Fibroblast of skin of scalp (primary cell): ENCODE data around the gene FMNL2.

ENCODE experiments used
- DNase-seq: peaks from one replicate; pipeline ENCODE4 v3.0.0-alpha.2; 2013

The FMNL2 gene

DNA sequence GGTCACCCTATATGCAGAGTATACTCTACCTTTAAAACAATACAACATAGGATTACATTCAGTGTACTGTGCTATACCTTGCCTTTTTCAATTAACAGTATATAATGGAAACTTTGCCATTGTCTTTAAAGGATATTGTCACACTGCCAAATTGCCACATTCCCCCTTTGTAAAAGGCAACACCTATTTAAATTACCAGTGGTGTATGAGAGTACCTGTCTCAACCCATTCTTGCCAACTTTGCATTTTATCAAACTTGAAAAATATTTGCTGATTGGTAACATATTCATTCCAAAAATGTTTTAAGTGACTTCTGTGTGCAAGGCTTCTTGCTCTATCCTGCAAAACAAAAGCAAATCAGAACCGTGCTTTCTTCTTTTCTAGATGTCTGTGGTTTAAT lies 92.9 kb downstream of the FMNL2 start:
- no peak for DNase-seq

DNA sequence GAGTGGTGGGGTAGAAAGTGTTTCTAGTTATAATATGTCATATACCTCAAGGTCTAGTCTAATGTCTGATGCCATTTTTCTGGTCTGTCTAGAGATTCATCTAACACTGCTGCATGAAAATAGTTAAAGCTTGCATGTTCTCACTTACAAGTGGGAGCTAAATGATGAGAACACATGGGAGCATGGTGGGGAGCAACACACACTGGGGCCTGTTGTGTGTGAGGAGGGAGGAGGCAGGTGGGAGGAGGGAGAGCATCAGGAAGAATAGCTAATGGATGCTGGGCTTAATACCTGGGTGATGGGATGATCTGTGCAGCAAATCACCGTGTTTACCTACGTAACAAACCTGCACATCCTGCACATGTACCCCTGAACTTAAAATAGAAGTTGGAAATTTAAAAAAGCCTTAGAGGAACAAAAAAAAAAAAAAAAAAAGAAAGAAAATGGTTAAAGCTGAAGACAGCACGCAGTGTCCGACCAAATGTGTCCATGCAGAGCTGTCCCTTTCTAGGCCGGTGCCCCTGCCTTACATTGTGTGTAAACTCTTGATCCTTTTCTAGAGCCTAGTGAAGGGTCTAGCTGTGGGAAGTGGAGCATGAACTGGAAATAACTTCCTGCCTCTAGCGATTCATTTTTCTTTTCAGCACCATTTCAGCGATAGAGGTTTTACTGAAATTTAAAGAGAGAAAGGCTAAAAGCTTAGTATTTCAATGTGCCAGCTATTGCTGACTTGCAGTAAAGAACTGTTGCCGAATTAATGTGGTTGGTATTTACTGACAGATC lies 94.0 kb downstream of the FMNL2 start:
- DNase-seq, result no peak

DNA sequence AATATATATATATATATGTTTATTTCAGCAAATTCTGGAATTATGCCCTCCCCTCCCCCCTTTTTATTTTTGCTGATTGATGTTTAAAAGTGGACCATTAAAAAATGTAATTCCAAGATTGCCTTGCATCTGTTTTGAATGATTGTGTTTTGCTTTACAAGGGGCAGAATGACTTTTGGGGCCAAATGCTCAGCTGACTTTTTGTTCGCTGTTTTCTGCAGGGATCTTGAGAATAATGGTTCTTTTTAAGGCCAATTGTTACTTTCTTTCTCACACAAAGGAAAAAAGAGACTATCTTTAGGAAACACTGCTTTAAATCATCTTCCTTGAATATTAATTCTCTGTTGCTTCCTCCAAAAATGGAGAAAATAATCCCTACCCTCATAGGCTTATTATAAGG lies 95.9 kb downstream of the FMNL2 start:
- no peak for DNase-seq

DNA sequence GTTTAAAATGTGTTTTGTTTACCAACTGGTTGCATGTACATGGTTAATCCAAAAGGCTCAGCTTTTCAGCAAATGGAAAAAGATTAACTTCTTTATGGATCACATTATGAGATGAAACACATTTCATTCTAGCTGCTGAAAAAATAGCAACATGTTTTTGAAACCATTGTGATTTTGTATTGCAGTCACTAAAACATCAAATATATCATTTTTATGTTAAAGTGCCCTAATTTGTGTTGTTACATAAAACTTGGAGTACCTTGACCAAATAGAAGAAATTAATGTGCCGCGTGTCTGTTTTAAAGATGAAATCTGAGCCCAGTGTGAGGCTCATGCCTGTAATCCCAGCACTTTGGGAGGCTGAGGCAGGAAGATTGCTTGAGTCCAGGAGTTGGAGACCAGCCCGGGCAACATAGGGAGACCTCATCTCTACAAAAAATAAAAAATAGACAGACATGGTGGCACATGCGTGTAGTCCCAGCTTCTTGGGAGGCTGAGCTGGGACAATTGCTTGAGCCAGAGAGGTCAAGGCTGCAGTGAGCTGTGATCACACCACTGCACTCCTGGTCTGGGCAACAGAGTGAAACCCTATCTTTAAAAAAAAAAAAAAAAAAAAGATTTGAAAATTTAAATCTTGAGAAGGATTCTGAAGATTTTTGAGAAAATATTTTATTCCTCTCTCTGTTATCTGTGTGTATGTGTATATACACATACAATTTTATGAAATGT lies 96.6 kb downstream of the FMNL2 start:
- no peak for DNase-seq

DNA sequence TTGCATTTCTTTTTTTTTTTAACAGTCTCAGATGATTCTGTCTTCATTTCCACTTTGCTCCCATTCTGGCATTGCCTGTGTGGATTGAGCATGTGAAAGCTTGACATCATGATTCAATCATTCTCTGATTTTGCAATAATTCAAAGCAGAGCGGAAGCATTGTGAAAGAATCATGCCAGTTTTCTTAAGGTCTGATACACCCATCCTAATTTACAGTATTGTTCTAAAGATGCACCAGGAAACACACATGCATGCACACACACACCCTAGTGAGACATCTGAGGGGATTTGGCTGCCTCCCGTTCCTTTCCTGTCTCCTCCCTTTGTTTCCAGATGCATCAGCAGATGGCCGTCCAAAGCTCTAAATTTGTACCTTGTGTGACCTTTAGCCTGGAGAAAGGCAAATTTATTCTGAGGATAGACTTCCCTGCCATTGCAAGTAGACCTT lies 97.3 kb downstream of the FMNL2 start:
- peak; percentile 72 for DNase-seq

DNA sequence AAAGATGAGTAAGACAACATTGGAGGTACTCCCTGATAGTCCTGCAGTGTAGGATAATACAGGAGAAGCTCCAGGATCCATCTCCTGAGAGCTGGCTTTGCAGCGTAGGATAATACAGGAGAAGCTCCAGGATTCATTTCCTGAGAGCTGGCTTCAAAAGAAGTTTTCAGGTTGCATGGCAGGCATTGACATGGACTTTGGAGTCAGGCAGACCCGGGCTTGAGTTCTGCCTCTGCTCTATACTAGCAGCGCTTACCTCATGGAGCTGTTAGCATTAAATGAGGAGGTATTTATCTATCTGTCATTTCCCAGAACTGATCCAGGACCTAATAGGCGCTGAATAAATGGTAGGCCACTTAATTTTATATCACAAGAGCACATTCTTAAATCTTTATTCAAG lies 97.8 kb downstream of the FMNL2 start:
- no peak for DNase-seq

DNA sequence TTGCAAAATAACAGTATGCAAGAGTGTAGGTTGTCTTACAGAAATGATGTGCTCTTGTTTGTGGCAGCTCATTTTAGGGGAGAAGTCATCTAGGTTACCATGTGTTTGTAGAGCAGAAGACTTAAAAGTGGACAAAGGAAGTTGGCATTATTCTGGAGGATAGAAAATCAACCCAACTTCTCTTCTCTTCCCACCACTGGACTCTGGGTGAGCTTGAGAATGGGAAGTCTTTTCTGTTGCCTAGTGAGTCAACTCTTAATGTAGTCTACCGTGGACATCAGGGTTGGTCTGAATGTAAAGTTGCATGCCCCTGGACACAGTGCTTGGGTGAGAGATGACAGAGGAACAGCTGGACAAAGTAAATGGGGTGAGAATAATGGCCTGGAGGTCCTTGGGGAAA lies 98.3 kb downstream of the FMNL2 start:
- no peak for DNase-seq

DNA sequence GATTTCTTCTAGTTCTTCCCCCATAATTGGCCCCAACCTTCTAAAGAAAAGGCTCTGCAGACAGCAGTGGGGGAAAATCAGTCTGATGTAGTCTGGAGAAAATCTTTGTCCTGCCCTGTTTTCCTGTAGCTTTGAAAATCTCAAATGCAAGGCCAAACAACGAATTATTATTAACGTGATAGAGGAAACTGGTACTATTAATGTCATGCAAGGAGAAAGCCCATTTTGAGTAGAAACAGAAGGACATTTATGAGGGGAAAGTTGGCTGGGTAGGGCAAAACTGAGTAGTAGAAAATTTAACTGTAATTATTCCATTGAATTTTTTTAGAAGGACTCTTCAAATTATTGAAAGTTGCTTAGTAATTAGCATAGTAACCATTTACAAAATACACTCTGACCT lies 98.8 kb downstream of the FMNL2 start:
- no peak for DNase-seq

DNA sequence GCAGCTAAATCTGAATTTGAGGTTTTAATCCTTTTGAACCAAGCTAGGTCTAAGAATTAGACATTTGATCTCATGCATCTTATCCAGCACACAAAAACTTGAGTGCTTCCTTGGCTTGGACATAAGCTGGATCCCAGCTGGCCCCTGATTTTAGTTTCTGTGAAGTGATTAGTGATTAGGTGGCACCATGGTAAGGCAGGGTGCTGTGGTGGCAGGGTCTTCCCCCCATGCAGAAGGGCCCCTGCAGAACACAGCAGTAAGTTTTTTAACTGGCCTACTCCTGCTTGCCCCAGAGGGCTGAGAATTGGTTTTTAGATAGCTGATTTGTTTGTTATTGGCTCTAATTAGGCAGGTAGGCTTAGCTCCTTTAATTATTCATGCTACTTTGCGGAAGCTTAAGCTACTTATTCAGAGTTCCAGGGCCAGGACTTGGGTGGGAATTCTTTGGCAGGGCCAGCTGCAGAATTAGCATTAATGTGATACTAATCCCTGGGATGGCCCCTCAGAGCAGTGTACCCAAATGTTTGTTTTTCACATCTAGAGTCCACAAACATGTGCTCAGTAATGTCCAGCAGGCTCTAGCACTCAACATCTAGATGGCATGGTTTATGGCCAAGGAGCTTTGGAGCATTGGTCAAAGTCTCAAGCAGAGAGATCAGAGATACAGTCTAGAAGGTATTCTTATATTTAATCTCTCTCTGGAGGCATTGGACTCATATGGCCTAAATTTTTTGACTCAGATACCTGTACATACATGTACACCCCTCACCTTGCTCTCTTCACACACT lies 99.6 kb downstream of the FMNL2 start:
- DNase-seq, result no peak

DNA sequence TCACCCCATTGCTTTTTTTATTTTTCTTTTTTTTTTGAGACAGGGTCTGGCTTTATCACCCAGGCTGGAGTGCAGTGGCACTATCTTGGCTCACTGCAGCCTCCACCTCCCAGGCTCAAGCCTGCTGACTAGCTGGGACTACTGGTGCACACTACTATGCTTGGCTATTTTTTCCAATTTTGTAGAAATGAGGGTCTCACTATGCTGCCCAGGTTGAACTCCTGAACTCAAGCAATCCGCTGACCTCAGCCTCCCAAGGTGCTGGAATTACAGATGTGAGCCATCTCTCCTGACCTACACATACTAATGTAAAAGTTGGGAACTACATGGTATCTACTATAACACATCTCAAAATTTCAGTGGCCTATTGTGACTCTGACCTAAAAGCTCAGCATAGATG lies 101.2 kb downstream of the FMNL2 start:
- no peak for DNase-seq

DNA sequence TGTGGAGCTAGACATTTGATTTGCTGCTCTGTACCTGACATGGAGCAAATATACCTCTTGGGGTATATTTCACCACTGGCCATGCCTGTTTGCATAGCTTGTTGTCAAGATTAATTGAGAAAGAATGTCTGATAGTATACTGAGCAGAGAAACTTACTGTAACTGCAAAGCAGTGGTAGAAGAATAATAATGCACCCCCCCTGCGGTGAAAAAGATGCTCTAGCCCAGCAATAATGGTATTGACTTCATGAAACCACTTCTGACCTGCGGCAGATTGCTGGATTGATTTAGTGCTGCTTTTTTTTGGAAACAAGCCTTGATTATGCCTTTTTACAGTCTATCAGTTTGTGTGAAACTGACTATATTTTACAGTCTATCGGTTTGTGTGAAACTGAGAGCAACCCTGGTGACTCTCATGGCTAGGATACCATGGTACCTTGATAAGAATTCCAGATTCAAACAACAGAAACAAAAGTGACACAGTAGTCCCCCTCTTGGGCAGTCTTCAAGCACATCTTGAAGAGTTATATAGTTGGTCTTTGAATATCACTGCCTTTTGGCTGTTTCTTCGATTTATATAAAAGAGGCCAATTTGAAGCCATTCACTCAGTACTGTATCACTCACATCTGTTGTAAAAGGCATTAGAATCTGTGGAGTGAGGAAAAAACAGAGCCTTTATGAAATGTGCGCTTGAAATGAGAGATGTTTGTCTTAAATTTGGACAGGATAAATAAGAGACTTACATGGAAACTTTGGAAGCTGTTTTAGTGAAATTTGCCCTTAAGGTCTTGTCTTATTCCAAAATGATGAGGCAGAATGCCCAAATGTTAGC lies 102.5 kb downstream of the FMNL2 start:
- no peak for DNase-seq

DNA sequence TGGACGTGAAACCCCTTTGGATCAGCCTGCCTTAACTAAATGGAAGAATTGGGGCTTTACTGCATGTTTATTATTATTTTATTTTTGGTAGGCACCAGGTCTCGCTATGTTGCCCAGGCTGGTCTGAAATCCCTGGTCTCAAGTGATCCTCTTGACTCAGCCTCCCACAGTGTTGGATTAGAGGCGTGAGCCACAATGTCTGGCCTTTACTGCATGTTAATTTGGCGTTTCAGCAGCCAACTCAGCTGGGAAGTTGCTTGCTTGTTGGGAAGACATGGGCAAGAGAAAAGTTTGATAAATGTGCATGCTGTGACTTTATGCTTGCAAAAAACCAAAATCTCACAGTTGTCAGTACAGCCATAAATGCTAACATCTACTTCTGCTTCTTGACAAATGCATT lies 105.1 kb downstream of the FMNL2 start:
- no peak for DNase-seq

DNA sequence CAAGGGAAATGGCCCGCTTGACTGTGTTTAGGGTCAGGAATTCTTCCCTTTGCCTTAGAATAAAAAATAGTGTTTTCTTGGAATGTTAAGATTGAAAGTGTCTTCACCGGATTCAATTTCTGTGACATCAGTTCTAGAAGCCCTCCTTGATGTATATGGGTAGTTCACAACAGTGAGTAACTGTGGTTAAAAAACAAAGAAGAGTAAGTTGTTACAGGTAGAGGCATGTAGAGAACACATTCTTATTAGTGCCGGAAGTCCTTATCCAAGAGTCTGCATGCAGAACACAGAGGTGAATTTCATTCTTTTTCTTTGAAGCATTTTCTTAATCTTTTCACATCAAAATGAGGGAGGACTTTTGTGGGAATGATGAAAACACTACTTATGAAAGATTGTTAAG lies 105.5 kb downstream of the FMNL2 start:
- DNase-seq, result no peak

DNA sequence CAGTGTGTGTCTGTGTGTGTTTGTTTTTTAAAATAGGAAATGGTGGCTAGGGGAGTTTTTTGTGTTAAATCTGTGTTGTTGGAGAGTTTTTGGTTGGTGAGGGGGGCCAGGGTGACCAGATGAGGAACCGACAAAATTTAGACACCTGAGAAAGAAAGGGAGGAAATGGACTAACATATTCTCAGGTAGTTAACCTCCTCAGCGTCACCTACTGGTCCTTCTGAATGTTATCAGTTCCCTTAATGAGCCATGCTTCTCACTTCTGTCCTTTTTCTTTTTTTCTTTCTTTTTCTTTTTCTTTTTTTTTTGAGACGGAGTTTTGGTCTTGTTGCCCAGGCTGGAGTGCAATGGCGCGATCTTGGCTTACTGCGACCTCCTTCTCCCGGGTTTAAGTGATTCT lies 107.0 kb downstream of the FMNL2 start:
- no peak for DNase-seq

DNA sequence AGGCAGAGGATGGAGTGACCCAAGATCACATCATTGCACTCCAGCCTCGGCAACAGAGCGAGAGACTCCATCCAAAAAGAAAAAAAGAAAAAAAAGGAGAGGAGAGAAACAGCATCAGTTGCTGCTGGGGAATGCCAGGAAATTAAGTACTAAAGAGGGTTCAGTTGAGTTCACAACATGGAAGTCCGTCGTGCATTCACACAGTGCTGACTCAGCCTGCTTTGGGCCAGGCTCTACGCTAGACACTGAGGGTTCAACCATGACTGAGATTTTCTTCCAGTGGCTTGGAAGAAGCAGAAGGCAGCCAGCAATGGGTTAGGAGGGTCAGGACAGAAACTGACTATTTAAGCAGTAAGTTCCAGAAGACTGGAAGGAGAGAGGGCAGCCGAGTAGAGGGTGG lies 108.8 kb downstream of the FMNL2 start:
- DNase-seq, result no peak

DNA sequence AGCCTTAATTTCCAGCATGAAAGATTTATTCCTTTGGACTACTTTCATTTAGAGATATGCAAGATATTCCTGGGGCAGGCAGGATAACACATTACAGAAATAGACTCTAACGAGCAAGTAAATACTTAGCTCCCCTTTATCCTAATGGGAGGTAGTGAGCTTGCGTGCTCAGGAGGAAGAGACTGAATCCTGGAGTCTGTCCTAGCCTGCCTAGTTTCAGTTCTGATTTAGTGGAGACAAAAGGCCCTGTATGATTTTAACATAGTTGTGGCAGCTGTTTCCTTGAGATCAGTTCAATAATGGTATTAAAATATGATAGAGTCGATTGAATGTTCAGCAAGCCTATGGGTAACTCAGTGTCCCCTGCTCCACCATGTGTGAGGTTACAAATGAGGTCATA lies 109.5 kb downstream of the FMNL2 start:
- no peak for DNase-seq

DNA sequence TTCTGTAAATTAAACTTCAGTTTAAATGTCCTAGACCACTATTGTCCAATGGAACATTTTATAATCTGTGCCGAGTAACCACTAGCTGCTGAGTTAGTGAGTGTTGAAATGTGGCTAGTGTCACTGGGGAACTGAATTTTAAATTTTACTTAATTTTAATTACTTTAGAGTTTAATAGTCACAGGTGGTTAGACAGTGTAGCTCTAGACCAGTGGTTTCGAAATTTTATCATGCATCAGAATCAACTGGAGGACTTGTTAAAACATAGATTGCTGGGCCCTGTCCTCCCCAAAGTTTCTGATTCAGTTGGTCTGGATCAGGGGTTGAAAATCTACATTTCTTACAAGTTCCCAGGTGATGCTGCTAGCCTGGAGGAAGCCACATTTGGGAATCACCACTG lies 110.4 kb downstream of the FMNL2 start:
- no peak for DNase-seq

DNA sequence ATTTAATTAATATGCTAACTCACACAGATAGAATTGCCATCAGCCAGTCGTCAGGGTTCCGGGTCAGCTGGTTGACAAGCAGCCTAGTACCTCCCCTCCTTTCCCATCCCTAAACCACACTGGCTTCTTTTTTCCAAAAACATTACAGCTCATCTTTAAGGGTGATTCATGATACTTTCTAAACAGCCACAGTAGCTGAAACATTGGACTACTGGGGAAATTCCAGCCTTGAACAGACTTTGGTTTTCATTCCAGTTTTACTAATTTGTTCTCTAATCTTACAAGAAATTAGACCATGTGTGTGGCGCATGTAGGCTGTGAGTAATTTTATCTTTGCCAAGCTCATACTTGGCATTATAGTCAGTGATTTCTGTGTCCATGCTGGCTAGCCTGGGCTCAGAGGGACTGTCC lies 110.8 kb downstream of the FMNL2 start:
- peak; percentile 93 for DNase-seq

DNA sequence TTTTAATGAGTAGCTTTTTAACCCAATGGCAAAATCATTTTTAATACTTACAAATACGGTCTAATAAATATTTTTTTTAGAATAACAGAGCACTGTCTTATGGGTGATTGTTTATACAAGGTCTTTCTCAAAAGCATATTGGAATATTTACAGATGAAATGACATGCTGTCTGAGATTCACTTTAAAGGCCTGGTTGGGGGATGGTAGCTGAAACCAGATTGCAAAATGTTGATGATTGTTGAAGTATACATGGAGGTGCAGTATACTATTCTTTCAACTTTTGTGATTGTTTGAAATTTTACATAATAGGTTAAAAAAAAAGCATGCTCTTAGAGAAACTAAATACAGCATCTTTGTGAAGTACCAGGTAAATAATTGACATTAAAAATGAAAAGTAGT lies 111.2 kb downstream of the FMNL2 start:
- DNase-seq, result no peak

DNA sequence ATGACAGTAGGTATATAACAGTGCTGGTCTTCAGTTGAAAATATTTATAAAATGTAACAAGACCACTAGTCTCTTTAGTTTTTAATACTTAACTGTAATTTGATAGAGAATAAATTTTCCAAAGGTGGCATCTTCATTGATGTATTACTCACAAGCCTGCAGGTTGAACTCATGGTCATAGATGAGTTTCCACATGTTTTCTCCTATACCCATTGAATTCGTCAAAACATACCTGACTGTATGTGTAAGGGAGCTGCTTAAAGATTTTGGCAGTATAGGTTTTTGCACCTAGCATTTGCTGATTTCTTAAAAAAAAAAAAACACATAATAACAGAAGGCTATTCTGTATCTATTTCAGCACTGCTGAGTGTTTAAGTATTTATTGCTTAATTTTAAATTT lies 112.9 kb downstream of the FMNL2 start:
- no peak for DNase-seq

DNA sequence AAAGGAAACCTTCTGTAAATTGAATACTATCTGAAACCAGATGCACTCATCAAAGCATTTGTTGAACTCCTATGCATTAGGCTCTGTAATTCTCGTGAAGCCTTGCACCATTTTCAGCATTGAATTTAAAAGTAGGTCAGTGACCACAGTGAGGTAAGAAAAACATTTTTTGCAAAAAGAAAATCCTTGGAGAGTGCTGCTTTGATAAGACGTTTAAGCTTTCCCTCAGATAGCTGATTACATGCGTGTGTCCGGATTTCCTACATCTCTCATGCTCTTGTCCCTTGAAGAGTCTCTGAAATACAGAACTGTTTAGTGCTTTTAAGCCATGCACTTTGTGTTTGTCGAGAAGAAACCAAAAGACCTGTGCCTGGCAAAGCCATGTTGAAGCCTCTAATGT lies 113.6 kb downstream of the FMNL2 start:
- DNase-seq, result no peak

DNA sequence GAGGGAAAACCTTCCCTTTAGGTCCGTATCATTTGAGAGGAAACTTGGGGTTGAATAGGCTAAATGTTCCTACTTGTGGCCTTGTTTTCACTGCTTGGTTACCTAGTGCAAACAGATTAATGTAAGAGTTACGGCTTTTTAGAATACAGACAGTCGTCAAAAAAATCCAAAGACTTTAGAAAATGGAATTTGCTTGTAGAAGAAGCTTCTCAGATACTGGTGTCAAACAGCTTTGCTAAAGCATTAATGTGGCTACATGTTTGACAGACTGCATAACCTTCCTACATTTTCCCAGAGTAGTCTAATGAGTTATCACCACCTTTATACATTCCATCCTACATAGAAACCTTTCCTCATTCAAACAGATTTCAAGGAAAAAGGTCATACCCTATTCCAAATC lies 114.6 kb downstream of the FMNL2 start:
- no peak for DNase-seq

DNA sequence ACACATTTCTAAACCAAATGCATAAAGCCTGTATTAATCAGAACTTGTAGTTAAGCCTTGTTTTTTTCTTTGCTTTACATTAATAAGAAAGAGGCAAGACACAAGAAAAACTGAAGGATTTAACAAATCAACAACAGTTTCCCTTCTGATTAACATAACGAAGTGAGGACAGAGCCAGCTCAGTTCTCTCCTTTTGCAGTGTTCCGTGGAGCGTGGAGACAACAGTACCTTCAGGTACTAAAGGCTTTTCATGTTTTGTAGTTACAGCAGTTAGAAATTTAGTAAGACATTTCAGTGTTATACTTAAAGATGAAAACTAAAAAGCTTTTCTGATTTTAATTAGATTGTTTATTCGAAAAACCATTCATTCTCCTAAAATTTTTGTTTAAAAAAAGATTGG lies 115.2 kb downstream of the FMNL2 start:
- no peak for DNase-seq
